ENCODE measurements around the gene VMP1.
"Not testable (repeated sequence)": the region's sequence is repeated elsewhere in the genome, so short reads cannot be mapped to it uniquely, and the experiment has no call there.

Gene VMP1

DNA sequence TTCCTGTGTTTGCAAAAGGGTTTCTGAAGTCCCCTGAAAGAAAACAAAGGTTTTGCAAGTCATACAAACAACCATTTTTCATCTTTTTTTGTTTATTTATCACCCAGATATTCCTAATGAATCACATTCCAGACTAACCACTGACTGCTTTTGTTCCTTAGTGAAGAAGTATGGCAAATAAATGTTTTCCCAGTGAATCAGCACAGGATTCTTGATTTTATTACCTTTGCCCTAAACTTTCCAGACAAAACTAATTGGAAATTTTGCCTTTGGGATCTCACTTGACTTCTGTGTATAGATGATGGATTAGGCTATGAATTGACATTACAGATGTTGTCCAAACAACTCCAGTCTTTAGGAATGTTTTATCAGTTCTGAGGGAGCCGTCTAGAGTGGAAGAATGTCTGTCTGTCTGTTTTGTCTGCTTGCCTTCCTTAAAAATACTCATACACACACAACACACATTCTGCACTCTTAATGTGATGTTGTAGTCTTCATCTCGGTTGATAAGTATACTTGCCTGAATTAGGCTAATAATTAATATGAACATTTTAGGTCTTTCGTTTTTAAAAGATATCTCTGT is 48.9 kb downstream of the VMP1 start:
- no peak for DNase-seq

DNA sequence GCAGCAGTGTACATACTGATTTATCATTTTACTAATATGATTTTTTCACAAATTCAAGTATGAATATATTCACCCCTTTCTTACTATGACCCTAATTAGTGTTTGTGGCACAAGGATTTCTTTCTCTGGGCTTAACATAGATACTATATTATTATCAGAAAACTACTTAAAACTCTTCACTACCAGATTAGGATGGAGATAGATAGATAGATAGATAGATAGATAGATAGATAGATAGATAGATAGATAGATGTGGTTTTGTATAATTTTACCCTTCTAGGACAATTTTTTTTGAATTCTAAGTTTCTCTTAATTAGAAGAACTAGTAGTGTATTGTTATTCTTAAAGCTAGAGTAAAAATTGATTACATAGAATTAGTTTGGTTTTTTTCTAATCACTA is 49.6 kb downstream of the VMP1 start:
- DNase-seq = no peak

DNA sequence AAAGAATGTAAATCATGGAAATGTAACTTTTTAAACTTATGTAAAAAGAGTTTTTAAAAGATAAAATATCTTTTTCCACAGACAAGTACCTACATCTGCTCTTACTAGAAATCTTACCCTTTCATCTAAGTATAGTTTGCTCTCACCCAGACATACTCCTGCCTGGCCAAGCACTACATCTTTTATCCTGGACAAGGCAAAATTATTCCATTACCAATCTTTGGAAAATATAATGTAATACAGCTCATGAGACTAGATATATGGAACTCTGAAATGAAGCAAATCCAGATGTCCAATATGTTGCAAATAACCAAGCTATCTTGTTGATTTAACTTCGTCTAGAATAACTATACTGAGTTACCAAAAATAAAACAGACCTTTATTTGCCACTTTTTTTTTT is 50.0 kb downstream of the VMP1 start:
- no peak for DNase-seq

DNA sequence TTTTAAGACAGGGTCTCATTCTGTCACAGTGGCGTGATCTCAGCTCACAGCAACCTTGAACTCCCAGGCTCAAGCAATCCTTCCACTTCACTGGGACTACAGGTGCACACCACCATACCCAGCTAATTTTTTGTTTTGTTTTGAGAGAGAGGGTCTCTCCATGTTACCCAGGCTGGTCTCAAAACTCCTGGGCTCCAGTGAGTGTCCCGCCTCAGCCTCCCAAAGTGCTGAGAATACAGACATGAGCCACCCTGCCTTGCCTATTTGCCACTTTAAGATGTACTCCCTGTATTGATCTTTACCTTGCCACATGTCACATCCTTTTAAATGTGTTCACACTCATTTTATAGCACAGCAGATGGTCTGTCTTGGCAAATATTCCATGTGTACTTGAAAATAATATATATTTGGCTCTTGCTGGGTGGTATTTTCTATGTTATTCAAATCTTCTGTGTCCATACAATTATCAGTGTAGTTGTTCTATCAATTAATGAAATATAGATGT is 50.5 kb downstream of the VMP1 start:
- no peak for DNase-seq

DNA sequence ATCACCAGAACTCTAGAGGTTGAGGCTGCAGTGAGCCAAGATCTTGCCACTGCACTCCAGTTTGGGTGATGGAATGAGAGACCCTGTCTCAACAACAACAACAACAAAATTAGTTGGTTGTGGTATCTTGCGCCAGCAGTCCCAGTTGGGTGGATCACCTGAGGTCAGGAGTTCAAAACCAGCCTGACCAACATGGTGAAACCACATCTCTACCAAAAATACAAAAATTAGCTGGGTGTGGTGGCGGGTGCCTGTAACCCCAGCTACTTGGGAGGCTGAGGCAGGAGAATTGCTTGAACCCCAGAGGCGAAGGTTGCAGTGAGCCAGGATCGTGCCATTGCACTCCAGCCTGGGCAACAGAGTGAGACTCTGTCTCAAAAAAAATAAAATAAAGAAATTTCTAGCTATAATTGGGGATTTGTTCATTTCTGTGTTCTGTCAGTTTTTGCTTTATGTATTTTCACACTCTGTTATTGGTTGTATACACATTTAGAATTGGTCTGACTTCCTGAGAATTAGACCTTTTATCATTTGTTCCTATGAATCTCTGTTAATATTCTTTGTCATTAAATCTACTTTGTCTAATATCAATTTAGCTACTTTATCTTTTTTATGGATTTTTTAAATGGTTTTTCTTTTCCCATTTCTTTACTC is 51.7 kb downstream of the VMP1 start:
- not testable (repeated sequence) for DNase-seq

DNA sequence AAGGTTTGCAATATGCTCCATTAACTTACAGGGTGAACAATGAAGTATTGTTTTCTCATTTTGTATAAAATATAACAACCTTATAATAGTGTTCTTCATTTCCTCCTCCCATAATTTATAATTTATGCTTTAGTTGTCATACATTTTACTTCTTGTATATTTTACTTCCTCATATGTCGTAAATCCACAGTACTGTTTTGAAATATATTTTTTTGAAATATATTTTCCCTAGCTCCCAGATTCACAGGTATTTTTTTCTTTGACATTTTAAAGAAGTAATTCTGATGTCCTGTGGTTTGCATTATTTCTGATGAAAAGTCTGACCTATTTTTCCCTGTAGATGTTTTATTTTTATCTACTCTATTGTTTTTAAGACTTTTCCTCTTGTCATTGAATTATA is 52.7 kb downstream of the VMP1 start:
- no peak for DNase-seq

DNA sequence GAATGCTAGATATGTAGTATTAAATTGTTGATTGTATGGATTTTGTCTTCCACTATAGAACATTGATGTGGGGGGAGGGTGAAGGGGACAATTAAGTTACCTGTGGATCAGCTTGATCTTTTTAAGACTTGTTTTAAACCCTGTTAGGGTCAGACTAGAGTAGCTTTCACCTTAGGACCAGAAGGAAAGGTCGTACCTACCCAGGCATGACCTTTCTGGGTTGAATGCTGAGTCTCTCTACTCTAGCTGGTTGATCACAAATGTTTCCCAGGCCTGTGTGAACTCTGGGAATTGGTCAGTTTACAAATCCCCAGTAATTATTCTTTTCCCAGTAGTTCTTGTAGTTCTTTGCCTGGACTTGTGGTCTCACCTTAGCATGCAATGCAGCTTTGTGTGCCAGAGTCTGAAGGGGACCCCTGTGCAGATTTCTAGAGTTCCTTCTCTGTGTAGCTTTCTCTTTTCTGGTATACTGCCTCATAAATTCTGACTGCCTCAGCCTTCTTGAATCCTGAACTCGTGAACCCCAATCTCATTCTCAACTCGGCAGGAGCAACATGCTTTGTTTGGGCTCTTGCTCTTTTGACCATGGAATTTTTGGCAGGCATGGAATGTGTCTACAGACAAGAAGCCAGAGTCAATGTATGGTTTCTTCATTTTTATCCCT is 54.1 kb downstream of the VMP1 start:
- DNase-seq = no peak

DNA sequence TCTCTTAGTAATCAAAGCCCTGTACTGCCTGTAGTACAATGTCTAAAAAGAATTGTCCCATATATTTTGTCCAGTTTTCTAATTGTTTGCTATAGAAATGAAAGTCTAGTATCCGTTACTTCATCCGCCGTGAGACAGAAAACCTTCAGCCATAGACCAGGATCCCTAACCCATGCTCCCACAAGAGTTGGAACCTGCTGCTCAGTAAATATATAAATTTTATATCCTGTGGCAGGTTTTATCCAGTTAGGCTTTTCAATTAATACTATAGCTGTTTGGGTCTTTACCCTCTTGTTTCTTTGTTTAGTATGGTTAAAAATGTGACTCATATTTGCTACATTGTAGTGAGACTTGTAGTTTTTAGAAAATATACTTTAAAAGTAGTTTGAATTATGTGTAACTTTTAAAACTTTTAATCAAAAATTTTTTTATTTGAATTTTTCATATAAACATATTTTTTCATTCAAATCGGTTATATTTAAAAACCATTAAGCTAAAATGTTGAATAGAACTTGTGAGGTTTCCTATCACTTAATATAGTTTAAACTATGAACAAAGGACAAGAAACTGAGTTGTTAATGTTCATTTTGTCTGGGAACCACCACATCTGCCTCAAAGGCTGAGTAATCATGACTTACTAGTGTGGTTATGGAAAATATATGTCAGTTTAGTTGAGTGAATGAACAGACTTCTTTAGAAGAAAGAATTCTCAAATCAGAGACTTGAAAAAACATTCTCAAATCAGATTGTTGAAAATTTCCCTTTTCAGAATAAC is 54.8 kb downstream of the VMP1 start:
- no peak for DNase-seq

DNA sequence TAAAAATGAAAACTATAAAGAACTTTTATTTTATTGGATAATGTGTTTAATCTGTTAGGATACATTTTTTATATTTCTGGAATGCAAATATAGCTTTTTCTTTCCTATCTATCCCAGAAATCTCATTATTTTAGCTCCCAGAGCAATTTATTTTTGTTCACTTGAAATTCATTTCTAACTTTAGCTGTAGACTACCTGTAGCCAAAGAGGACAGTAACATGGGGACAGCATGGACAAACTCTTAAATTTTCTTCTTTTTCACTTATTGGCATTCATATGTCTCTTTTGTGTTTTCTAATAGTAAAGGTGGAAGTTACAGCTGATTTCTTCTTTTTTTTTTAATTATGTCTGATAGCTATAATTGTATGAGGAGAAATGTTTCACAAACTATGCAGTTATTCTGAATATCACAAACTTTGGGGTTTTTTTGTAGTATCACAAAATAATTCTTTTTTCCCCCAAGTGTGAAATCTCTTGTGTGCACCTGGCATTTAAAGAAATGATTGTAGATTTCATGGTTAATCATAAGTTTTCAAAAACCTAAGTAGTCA is 55.4 kb downstream of the VMP1 start:
- no peak for DNase-seq

DNA sequence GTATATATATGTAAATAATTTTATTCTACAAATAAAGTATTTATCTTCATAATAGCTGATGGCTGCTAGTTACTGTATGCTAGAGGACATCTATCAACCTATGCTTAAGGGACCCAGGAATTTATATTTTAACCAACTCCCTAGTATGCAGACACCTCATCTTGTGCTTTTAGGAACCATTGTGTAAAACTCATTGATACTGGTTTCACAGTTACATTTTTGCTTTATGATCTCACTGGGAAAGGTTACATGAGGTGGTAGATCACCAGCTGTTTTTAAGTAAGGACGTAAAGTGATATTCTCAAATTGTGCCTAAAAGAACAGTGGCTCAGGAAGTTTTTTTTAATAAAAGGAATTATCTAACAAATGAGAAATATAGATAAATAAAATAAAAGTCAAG is 56.4 kb downstream of the VMP1 start:
- DNase-seq = no peak

DNA sequence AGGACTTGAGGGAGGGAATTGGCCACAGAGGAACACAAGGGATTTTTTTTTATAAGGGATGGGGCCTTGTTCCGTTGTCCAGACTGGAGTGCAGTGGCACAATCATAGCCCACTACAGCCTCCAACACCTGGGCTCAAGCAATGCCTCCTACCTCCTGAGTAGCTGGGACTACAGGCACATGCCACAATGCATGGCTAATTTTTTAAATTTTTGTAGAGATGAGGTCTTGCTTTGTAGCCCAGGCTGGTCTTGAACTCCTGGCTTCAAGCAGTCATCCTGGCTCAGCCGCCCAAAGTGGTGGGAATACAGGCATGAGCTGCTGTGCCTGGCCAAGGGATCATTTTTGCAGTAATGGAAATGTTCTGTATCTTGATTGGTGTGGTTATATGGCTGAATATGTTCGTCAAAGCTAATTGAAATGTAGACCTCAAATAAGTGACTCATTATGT is 56.9 kb downstream of the VMP1 start:
- no peak for DNase-seq

DNA sequence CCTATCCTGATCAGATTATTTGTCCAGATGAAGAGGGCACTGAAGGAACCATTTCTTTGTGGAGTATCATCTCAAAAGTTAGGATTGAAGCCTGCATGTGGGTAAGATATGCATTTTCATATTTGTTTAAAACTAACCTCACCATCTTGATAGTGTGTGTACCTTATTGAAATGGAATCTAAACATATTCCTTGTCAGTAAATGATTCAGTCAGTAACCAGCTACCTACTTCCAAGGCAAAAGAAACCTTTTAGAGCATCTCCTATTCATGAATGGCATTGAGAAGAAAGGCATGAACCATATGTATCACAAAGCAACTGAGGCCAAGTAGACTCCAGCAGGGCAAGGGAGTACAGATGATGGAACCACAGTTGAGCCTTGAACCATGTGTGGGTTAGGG is 57.6 kb downstream of the VMP1 start:
- no peak for DNase-seq

DNA sequence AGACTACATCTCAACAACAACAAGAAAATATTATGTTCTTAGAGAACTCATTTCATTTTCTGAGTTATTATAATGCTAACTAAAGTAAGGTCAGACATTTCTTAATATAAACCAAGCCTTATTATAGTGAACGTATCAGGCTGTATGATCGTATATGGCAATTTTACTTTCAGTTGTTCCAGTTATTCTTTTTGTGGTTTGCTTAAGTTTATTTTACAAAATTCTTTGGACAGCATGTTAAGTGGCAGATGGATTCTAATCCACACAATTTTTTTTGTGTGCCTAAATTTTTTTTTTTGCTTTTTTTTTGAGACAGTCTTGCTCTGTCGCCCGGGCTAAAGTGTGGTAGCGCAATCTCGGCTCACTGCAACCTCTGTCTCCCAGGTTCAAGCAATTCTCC is 59.0 kb downstream of the VMP1 start:
- no peak for DNase-seq

DNA sequence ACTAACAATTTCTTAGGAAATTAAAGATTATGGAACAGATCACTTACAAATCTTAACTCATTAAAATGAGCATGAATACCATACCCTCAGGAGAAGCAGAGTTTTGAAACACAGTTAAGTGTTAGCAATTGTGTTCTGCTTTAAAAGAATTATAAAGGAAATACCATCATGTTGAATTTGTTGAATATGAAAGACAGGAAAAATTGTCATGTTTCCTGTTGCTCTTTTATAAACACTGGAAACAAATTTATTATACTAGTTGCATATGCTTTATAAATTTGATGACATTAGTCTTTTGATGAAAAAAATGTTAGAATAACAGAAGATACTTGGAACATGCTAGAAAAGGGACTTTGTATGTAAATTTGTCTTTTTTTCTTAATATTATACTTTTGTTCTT is 59.7 kb downstream of the VMP1 start:
- DNase-seq = no peak

DNA sequence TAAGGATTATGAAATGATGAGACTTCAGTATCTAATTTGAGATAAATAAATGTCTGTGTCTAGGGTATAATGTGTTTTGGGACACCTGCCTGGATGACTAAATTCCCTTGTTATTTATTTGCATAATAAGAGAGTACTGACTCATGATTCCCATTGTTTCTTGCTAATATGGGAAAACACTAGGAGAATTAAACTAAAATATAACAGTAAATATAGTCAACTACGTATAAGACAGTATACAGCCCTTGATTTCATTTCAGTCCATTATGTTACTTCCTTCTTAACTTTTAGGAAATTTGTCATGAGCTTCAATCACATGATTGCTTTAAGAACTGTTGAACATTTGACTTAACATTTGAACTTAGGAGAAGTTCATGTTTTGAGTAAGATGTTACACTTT is 62.4 kb downstream of the VMP1 start:
- DNase-seq = no peak

DNA sequence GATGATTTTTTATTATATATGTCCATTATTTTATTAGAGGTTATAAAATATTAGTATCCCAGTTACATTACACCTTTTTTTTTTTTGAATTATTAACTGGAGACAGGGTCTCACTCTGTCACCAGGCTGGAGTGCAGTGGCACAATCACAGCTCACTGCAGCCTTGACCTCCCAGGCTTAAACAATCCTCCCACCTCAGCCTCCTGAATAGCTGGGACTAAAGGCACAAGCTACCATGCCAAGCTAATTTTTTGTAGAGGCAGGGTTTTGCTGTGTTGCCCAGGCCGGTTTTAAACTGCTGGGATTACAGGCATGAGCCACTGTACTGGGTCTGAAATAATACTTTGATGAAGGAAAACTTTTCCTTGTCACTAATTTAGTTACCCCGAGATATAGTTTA is 63.6 kb downstream of the VMP1 start:
- no peak for DNase-seq

DNA sequence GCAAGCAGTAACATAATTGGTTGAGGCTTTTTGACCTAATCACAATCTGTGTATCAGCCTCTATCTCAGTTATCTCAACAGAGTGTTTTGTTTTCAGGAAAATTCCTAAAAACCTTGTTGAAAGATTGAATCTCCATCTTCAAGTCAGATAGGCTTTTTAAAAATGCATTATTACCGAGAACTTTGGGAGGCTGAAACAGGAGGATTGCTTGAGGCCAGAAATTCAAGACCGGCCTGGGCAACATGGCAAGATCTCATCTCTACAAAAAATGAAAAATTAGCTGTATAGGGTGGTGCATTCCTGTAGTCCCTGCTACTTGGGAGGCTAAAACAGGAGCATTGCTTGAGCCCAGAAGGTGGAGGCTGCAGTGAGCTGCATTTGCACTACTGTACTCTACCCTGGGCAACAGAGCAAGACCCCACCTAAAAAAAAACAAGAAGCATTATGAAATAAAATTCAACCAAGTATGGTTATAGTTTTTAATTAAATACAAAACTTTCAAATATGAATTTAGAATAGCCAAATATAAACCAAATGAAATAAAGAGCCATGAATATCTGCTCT is 68.4 kb downstream of the VMP1 start:
- DNase-seq = no peak

DNA sequence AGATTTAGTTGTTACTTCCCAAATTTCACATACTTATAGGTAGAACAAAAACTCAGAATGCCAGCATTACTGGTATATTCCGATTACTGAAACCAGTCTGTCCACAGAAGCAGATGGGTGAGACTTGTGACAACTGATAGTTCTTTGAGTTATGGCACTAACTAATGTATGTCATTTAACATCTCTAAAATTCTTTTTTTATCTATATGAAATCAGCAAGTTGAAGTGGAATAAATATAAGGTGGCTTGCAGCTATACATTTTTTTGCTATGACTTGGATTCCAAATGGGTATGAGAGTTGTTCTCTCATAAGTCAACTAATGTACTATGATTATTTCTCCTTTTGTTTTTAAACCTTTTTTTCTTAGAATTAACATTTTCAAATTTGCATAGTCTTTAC is 69.1 kb downstream of the VMP1 start:
- no peak for DNase-seq

DNA sequence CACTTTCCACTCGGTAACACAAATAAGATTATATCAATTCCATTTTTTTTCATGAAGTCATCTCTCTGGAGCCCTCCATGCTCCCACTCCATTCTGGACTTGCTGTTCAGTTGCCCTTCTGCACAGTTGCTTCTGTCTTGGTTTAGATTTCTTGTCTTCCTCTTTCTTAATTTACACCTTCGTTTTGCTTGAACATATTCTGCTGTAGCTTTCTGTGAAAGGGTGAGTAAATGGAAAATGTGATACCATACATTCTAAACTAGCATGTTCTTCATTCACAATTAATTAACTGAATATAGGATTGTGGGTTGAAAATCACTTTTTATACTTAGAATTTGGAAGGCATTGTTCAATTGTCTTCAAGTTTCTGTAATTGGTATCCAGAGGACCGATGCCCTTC is 69.6 kb downstream of the VMP1 start:
- DNase-seq = no peak

DNA sequence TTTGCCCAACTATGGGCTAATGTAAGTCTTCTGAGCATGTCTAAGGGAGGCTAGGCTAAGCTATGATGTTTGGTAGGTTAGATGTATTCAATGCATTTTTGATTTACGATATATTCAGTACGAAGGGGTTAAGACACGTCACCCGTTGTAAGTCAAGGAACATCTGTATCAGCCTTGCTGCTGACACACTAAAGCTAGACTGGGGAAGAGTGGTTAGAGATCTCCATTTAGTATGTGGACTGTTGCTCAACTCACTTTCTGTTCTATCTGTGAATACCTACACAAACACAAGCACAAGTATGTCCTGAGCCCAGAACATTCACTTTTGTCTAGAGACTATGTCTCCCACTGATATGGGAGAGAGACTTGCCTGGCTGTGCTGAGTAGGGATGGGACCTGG is 71.5 kb downstream of the VMP1 start:
- DNase-seq = no peak

DNA sequence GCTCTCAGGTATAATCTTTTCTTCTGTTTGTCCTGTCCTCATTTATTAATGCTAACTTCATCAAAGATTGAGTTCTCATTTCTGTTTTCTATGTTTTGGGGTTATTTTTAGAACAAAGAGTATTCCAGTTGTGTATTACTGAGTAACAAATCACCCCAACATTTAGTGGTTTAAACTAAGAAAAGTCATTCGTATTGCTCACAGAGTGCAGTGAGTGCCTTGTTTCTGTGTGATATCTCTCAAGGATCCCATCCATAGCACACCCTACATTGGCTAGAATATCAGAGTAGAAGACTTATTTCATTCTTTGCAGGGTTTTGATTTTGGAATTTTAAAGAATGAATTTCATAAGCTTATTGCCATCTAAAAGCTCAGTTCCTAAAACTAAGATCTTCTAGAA is 72.1 kb downstream of the VMP1 start:
- no peak for DNase-seq

DNA sequence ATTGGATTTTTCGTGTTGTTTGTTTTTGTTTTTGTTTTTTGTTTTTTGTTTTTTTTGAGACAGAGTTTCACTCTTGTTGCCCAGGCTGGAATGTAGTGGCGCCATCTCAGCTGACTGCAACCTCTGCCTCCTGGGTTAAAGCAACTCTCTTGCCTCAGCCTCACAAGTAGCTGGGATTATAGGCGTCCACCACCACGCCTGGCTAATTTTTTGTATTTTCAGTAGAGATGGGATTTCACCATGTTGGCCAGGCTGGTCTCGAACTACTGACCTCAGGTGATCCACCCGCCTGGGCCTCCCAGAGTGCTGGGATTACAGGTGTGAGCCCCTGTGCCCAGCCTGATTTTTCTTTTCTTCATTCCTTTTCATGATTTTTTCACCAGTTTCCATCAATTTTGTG is 73.1 kb downstream of the VMP1 start:
- DNase-seq = not testable (repeated sequence)

Measured in activated CD4-positive, CD25-positive, alpha-beta regulatory T cell treated with anti-CD3 and anti-CD28 coated beads, Interleukin-2, amount 50 U/mL, for 72 hours (primary cell).